K562 (cell line): ENCODE measurements around the gene DAB2IP. TPM values are rescaled to one million over a fixed set of nuclear protein-coding genes. Genes with fewer than 3 reads are reported as not detected.

Experiments
- ATAC-seq: fragments of 200-7000 bp; cut with Tn5 transposase; 3 replicates; pipeline ENCODE4 v1.9.1; 2020; ENCODE audit warnings: moderate library complexity
- BruUV-seq: library from RNA; stranded (reverse); fragments of 400-500 nt; replicated peaks from 2 replicates; lab custom pipeline; 2021; lab: Mats Ljungman, UMichigan
- CTCF ChIA-PET: fragments of 300-600 bp; formaldehyde crosslinking; extraction: SDS; loops from one replicate; lab custom pipeline; 2021; ENCODE audit warnings: low intra/inter-chr PET ratio; lab: Yijun Ruan, JAX
- POLR2A ChIA-PET: fragments of 300-600, 350-650 bp; sonication (Branson Sonifier 250); formaldehyde crosslinking; extraction: SDS; loops from one replicate; lab custom pipeline; 2021; ENCODE audit warnings: antibody characterized with exemption, inconsistent platforms; lab: Yijun Ruan, JAX
- DNase-seq, 4 experiments: peaks; one replicate each; pipeline versions ENCODE4 v3.0.0 to v3.0.0-alpha.2; 2011 to 2018; ENCODE audit warnings: low spot score in 3 of 4, mixed read lengths in 3 of 4; ENCODE audit errors: extremely low read depth in 1 of 4
- FAIRE-seq: peaks from 2 replicates; lab custom pipeline; 2011; peaks lifted over from hg19 to GRCh38; lab: Jason Lieb, UNC
- H2AFZ ChIP-seq: 2 replicates; pipeline ENCODE4 v1.6.0; 2011; ENCODE audit warnings: low read depth, low read length, control low read depth, inconsistent platforms
- H3K27ac ChIP-seq: fragments of 200-600 bp; 3 replicates; pipeline ENCODE4 v1.8.0; 2011; ENCODE audit warnings: low read depth, mild to moderate bottlenecking, control low read depth, inconsistent platforms, low read length, moderate library complexity, mixed read lengths; ENCODE audit errors: extremely low read depth
- H3K27me3 ChIP-seq, 2 experiments: fragments of 300-600 bp in 1 of 2; 2 replicates in 1 of 2; 3 replicates in 1 of 2; pipeline versions ENCODE4 v1.6.0 to v1.8.0; 2011; ENCODE audit warnings: inconsistent platforms in 2 of 2, low read length in 2 of 2, mild to moderate bottlenecking in 1 of 2, mixed read lengths in 1 of 2, moderate library complexity in 1 of 2; ENCODE audit not compliant: control insufficient read depth in 2 of 2, insufficient read depth in 2 of 2
- H3K36me3 ChIP-seq: fragments of 300-600 bp; 3 replicates; pipeline ENCODE4 v1.8.0; 2011; ENCODE audit warnings: mild to moderate bottlenecking, low read length, inconsistent platforms; ENCODE audit not compliant: control insufficient read depth, insufficient read depth
- H3K4me1 ChIP-seq, 2 experiments: fragments of 200-600 bp in 1 of 2; replicated peaks in 1 of 2; 2 replicates in 1 of 2; 3 replicates in 1 of 2; pipeline versions ENCODE4 v1.5.1 to v1.8.0; 2011; ENCODE audit warnings: inconsistent platforms in 2 of 2, low read length in 2 of 2, mild to moderate bottlenecking in 1 of 2, mixed read lengths in 1 of 2, moderate library complexity in 1 of 2; ENCODE audit not compliant: control insufficient read depth in 2 of 2, insufficient read depth in 2 of 2
- H3K4me2 ChIP-seq: 2 replicates; pipeline ENCODE4 v1.6.1; 2011; ENCODE audit warnings: low read length, control low read depth, inconsistent platforms, mixed read lengths; ENCODE audit not compliant: insufficient read depth
- H3K4me3 ChIP-seq: fragments of 200-600 bp; sonication (generic), shearing (Covaris generic); 2 replicates; pipeline ENCODE4 v1.5.1; 2016; ENCODE audit warnings: control low read depth, inconsistent platforms
- H3K79me2 ChIP-seq: fragments of 200-600 bp; 3 replicates; pipeline ENCODE4 v1.8.0; 2011; ENCODE audit warnings: low read length, inconsistent platforms; ENCODE audit not compliant: control insufficient read depth, insufficient read depth
- H3K9ac ChIP-seq, 2 experiments: 2 replicates each; pipeline versions ENCODE4 v1.6.0 to v1.6.1; 2011; ENCODE audit warnings: low read depth in 2 of 2, low read length in 2 of 2, control low read depth in 1 of 2, inconsistent platforms in 1 of 2, mild to moderate bottlenecking in 1 of 2, mixed read lengths in 1 of 2; ENCODE audit not compliant: insufficient read depth in 1 of 2
- H3K9me1 ChIP-seq: one replicate; pipeline ENCODE4 v1.6.0; 2011; ENCODE audit warnings: inconsistent platforms, mild to moderate bottlenecking, low read length, moderate library complexity; ENCODE audit not compliant: control insufficient read depth, insufficient read depth
- H3K9me3 ChIP-seq: replicated peaks from 2 replicates; pipeline ENCODE4 v1.5.1; 2011; ENCODE audit warnings: low read depth, low read length, inconsistent platforms; ENCODE audit not compliant: control insufficient read depth, insufficient read depth
- H4K20me1 ChIP-seq: replicated peaks from 2 replicates; pipeline ENCODE4 v1.6.1; 2011; ENCODE audit warnings: low read length, inconsistent platforms, mixed read lengths; ENCODE audit not compliant: control insufficient read depth, insufficient read depth
- MAFG ChIP-seq: fragments of 450-650 bp; conservative IDR thresholded peaks from 2 replicates; pipeline ENCODE4 v1.6.1; 2016; ENCODE audit warnings: missing genetic modification characterization, missing compliant biosample characterization
- SAFB2 ChIP-seq: fragments of 200-400 bp; formaldehyde crosslinking; IDR thresholded peaks from 2 replicates; pipeline ENCODE4 v1.6.1; 2018; ENCODE audit warnings: borderline replicate concordance, low read length, low read depth, moderate library complexity; ENCODE audit not compliant: severe bottlenecking
- SRF ChIP-seq, 2 experiments: fragments of 250-450, 450-650 bp in 1 of 2; sonication (Bioruptor Pico) in 1 of 2; sonication (generic) in 1 of 2; formaldehyde crosslinking; IDR thresholded peaks; 2 replicates each; pipeline versions ENCODE4 v1.5.0 to v1.5.1; 2020 to 2022; ENCODE audit warnings: mild to moderate bottlenecking in 1 of 2, missing genetic modification reagents in 1 of 2
- ZNF140 ChIP-seq: fragments of 250-450 bp; sonication (Bioruptor Pico); IDR thresholded peaks from 2 replicates; pipeline ENCODE4 v1.8.0; 2021; ENCODE audit warnings: moderate library complexity, mild to moderate bottlenecking, inconsistent platforms
- WGBS: fragments of 100-300 bp; shearing (Covaris generic); methylation state at CpG from one replicate; pipeline ENCODE4 v1.1.6; 2016; ENCODE audit warnings: low coverage, mixed read lengths; ENCODE audit not compliant: insufficient coverage; ENCODE audit errors: missing lambda C conversion rate; 5-methylcytosine and 5-hydroxymethylcytosine counted together
- in situ Hi-C: fragments of 300-500 bp; cut with MboI; formaldehyde crosslinking; loops from 4 replicates; pipeline ENCODE4 v1.15.0; 2018; ENCODE audit warnings: inconsistent platforms, mixed read lengths
- intact Hi-C: fragments of 100-400 bp; cut with micrococcal nuclease; formaldehyde crosslinking; loops from 2 replicates; pipeline ENCODE4 v1.14.2; 2022
- polyA plus RNA-seq, 8 experiments: library from polyadenylated mRNA; depleted of rRNA in 4 of 8; stranded (reverse) in 5 of 8; unstranded in 3 of 8; fragments of >200 nt; fragmentation: Nextera tagmentation in 2 of 8; fragmentation: Illumina TruSeq in 1 of 8; extraction: Ambion mirVana in 2 of 8; extraction: Trizol in 1 of 8; gene quantifications; 2 replicates each; pipeline versions ENCODE4 v1.2.1 to v1.2.3, GENCODE V29; 2011 to 2014; ENCODE audit warnings: inconsistent platforms in 1 of 8, missing spikeins in 1 of 8
- total RNA-seq, 7 experiments: library from RNA; depleted of rRNA in 6 of 7; stranded (reverse); fragments of >200 nt in 6 of 7; fragmentation: Illumina TruSeq in 2 of 7; extraction: Trizol in 2 of 7; gene quantifications; 2 replicates each; pipeline versions ENCODE4 v1.2.1 to v1.2.3, GENCODE V29; 2011 to 2021; ENCODE audit warnings: low replicate concordance in 1 of 7
- TF ChIP-seq, protein P1 (sequence below): sonication (generic); formaldehyde crosslinking; IDR thresholded peaks from 2 replicates; pipeline ENCODE4 v1.8.1; 2023; ENCODE audit warnings: missing genetic modification reagents, mild to moderate bottlenecking, borderline replicate concordance

DAB2IP gene
- total and polyA plus RNA-seq, 9 of the 15 experiments (the other 6 are each of a cell fraction or from before 2014, with no cell fraction given): 0.04 to 0.31 (median 0.08) TPM; not detected in 5

DNA sequence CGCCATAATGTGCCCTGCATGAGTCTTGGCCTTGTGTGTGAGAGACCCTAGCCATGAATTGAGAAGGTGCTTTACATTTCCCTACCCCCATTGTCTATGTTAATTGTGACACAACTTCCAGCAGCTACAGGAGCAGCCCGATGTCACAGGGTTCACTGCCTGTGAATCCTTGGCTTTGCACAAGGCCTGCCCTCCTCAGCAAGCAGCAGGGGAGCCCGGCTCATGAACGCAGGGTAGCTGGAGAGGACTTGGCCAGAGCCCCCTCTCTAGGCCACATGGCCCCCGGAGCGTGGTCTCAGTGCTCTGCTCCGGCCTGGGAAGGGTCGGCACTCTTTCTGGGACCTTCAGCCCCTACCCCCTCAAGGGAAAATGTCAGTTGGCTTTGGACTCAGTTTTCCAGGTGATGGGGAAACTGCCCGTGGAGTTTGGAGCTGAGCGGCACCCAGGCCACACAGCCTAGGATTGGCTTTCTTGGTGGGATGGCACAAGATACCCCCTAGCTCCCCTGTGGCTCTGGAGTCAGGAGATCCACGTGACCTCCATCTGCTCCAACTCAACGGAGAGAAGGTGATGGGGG, 160.8 kb downstream of the DAB2IP start:
- no peaks in the 10 kb centered on the region; the same call in 1 of the 2 replicates for H4K20me1 ChIP-seq
- ATAC-seq (no peak), FAIRE-seq (no peak), DNase-seq (no peak)
- ChIA-PET POLR2A (interaction anchor here (0.6 to 1.6 kb wide), 4 partner anchors 11 to 961 kb away, joined by 3 to 4 read pairs (median 4); no protein-coding TSS in a partner anchor), CTCF (no interaction called here)
- H3K9me1 ChIP-seq: no peaks in the 10 kb centered on the region
- TF ChIP-seq SAFB2: no peak
- TF ChIP-seq, protein P1, sequence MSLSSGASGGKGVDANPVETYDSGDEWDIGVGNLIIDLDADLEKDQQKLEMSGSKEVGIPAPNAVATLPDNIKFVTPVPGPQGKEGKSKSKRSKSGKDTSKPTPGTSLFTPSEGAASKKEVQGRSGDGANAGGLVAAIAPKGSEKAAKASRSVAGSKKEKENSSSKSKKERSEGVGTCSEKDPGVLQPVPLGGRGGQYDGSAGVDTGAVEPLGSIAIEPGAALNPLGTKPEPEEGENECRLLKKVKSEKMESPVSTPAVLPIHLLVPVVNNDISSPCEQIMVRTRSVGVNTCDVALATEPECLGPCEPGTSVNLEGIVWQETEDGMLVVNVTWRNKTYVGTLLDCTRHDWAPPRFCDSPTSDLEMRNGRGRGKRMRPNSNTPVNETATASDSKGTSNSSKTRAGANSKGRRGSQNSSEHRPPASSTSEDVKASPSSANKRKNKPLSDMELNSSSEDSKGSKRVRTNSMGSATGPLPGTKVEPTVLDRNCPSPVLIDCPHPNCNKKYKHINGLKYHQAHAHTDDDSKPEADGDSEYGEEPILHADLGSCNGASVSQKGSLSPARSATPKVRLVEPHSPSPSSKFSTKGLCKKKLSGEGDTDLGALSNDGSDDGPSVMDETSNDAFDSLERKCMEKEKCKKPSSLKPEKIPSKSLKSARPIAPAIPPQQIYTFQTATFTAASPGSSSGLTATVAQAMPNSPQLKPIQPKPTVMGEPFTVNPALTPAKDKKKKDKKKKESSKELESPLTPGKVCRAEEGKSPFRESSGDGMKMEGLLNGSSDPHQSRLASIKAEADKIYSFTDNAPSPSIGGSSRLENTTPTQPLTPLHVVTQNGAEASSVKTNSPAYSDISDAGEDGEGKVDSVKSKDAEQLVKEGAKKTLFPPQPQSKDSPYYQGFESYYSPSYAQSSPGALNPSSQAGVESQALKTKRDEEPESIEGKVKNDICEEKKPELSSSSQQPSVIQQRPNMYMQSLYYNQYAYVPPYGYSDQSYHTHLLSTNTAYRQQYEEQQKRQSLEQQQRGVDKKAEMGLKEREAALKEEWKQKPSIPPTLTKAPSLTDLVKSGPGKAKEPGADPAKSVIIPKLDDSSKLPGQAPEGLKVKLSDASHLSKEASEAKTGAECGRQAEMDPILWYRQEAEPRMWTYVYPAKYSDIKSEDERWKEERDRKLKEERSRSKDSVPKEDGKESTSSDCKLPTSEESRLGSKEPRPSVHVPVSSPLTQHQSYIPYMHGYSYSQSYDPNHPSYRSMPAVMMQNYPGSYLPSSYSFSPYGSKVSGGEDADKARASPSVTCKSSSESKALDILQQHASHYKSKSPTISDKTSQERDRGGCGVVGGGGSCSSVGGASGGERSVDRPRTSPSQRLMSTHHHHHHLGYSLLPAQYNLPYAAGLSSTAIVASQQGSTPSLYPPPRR (CRISPR knock-in tag): no peak
- TF ChIP-seq ZNF140 (CRISPR knock-in tag): no peak
- TF ChIP-seq MAFG (tag): no peak
- TF ChIP-seq SRF (CRISPR knock-in tag; IDR thresholded peaks at IDR 0.05): no peak
- no TSS peak for BruUV-seq
- 2% methylated on average over 12 of the region's 12 CpGs for WGBS
- no peak overlapping the region for H3K9ac ChIP-seq
- H3K4me2 ChIP-seq: no peak overlapping the region
- no peaks in the 10 kb centered on the region for H3K9me3 ChIP-seq
- H3K4me1 ChIP-seq: no peaks in the 10 kb centered on the region
- no peak overlapping the region for H3K27ac ChIP-seq
- H3K79me2 ChIP-seq: no peaks in the 10 kb centered on the region
- no peaks in the 10 kb centered on the region for H3K36me3 ChIP-seq
- H3K27me3 ChIP-seq: peaks cover 14 to 73% of the 10 kb centered on the region in 2 experiments
- in situ Hi-C loops (no loop called here), intact Hi-C loops (no loop called here)
- no peak overlapping the region for H3K4me3 ChIP-seq
- H2AFZ ChIP-seq: no peak overlapping the region
